Measurements from ENCODE around the gene INPP5A.

- TF ChIP-seq POLR2A (IDR thresholded peaks at IDR 0.05) = no peak
- no peak for TF ChIP-seq POLR2AphosphoS5 (IDR thresholded peaks at IDR 0.05)
- no peak for TF ChIP-seq EP300 (IDR thresholded peaks at IDR 0.05)
Observed at GRCh38 chr10:132669208-132669861, 131.7 kb downstream of the INPP5A start.

Data from sigmoid colon (tissue), 4 donors.